Stimulated activated CD4-positive, alpha-beta T cell treated with anti-CD3 and anti-CD28 coated beads, Interleukin-4, amount 100 ng/mL, for 24 hours (primary cell): ENCODE measurements around the gene ZFP64.
A peak's percentile ranks its signal among the peaks of the same experiment; 100 is the strongest.
"Not testable (repeated sequence)": the region's sequence is repeated elsewhere in the genome, so short reads cannot be mapped to it uniquely, and the experiment has no call there.

Experiments
- DNase-seq: peaks from one replicate; pipeline ENCODE4 v3.0.0-alpha.2; 2020

Gene ZFP64

DNA sequence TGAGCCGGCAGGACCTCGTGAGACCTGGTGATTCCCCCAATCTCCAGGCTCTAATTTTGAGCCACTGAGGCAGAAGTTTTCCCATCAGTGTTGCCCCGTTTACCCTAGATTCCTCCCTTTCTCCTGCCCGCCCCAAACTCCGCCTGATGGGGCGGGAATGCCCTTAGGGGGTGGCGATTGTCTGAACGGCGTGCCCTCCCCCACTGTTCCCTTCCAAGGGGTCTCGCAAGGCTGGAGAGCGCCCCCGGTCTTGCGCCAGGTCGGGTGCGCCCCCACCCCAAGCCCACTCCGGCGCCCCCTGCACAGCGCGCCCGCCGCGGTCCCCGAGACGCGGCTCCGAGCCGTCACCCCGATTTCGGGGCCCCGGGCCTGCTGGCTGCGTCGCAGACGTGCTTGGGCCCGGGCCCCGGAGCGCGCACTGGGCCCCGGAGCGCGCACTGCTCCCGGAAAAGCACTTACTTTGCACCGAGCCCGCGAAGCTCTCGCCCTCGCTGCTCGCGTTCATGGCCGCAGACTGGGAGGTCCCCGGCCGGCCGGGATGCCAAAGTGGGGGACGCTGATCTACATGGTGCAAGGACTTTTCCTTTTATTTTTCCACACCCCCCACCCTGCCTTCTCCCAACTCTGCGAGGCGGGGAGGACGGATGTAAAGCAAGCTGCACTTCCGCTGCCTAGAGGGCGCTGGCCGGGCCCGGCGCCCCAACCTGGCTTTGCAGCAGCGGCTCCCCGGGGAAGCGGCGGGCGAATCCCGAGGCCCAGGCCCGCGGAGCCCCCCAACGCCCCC, at the start of gene ZFP64:
Gene ZFP64, minus strand, starts transcription at position 648 of the 784 bp plus-strand sequence. Its CDS starts 143 bp downstream, at position 505.
- peak; percentile 75 for DNase-seq

DNA sequence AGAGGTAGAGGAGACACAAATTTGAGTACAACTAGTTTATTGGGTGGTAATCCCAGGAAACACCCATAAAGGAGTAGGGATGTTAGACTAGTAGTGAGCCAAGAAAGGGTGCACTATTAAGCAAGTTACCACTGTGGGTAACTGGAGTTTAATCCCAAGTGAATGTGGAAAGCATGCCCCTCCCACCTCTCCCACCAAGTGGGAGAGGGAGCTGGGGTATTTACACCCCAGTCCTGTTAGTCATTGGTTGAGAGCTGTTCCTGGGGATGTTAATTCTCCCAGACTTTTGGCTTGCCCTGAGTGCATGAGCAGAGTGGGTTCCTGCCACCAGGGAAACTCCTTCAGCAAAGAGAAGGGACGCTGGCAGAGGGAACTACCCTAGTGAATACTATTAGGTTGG, 49.2 kb upstream of the ZFP64 start:
- DNase-seq = no peak

DNA sequence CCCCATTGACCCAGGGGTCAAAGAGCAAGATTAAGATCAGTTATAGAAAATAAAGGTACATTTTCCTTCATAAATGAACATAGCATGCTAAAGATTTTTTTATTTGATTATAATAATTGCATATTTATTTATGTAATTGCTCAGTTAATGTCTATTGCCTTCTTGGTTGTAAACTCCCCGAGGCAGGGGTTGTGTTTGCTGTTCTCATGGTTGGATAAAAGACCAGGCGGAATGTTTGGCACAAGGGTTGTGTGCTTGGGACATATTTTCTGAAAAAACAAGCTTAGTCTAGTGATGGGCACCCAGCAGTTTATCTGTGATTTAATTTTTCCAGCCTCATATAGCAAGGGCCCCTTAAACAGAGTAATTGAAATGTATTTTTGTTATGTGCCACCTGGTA, 47.5 kb upstream of the ZFP64 start:
- no peak for DNase-seq

- no peak for DNase-seq
Observed at GRCh38 chr20:52236292-52236691, 44.7 kb upstream of the ZFP64 start.

DNA sequence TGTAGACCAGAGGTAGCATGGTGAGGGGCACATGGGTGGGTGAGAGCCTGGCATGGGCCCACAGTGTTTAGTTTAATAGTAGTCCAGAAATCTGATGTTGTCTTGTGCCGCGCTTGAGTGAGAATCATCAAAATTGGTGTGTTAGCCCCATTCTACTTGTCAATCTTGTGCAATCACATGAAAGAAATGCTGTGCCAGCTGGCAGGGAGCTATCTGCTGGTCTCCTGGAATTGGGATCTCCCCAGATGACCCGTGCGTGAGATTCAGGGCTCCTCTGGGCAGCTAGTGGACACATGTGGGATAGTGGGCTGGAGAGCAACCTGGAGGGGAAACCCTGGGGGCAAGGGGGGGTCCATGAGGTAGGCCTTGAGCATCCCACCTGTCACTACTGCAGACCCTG, 43.5 kb upstream of the ZFP64 start:
- no peak for DNase-seq

GRCh38 chr20:52234302-52235045, 42.9 kb upstream of the ZFP64 start:
- DNase-seq = no peak

DNA sequence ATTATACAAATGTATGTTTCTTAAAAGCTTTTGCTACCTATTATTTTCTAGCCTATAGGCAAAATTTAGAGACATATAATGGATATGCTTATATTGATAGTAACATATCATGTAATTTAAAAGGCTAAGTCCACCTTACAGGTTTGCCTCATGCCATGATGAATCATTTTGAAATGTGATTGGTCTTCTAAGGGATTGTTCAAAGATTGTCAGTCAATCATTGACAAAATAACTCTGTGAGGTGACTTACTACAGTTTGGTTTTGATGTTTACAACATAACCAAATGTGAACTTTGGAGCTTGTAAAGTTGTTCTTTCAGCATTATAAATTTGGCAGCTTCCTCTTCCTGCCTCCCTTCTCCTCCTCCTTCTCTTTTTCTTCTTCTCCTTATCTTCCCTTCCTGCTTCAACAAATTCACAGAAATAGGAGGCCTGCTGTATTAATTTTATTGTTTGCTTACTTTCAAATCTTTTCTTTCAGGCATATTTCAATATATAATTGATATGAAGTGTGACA, 39.7 kb upstream of the ZFP64 start:
- DNase-seq = no peak

DNA sequence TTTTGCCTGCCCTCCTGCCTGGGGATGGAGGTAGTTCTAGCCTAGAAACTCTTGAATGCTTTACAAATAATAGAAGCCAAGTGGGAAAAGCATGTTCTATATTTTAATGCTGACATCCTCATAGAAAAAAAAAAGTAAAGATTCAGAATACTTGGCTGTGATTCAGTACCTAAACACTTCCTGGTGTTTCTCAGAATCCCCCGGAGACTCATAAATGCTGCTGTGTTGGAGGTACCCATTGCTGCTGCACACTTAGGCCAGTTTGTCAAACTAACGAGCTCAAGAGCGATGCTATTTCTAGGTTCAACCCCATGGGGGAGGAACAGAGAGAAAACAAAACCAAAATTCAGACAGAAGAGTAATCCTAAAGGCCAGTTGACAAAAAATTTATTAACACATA, 38.8 kb upstream of the ZFP64 start:
- no peak for DNase-seq

- not testable (repeated sequence) for DNase-seq
Observed at GRCh38 chr20:52229346-52229745, 37.8 kb upstream of the ZFP64 start.

GRCh38 chr20:52226370-52226769, 34.8 kb upstream of the ZFP64 start:
- no peak for DNase-seq

DNA sequence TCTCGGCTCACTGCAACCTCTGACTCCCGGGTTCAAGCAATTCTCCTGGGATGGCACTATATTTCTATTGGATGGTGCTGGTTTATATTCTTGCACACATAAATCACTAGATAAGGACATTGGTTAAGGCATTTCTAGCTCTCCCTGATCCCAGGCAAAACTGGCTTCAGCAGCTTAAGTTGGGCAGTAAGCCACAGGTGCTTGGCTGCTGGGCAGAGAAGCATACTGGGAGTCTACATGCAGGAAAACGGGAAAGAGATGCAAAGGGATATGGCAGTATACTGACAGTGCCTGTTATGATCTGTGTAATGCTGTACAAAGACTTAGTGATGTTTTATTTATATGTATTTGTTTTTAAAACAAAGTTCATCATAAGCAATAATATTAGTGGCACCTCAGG, 33.3 kb upstream of the ZFP64 start:
- DNase-seq = no peak

GRCh38 chr20:52221362-52221761, 29.8 kb upstream of the ZFP64 start:
- DNase-seq = not testable (repeated sequence)

DNA sequence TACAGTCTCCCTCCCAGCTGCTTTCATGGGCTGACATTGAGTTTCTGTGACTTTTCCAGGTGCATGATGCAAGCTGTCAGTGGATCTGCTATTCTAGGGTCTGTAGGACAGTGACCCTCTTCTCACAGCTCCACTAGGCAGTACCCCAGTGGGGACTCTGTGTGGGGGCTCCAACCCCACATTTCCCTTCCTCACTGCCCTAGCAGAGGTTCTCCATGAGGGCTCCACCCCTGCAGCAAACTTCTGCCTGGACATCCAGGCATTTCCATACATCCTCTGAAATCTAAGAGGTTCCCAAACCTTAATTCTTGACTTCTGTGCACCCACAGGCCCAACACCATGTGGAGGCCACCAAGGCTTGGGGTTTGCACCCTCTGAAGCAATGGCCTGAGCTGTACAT, 29.3 kb upstream of the ZFP64 start:
- not testable (repeated sequence) for DNase-seq

DNA sequence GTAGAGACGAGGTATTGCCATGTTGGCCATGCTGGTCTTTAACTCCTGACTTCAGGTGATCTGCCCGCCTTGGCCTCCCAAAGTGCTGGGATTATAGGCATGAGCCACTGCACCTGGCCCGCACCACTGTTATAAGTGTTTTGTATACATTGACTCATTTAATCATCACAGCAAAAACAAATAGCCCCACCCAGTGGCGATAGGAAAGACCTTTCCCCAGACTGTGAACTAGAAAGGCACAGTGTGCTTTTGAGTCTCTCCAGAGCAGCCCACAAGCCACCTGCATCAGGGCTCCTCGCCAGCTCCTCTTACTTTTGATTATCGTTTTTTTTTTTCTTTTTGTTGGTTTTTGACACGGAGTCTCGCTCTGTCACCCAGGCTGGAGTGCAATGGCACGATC, 27.9 kb upstream of the ZFP64 start:
- no peak for DNase-seq

DNA sequence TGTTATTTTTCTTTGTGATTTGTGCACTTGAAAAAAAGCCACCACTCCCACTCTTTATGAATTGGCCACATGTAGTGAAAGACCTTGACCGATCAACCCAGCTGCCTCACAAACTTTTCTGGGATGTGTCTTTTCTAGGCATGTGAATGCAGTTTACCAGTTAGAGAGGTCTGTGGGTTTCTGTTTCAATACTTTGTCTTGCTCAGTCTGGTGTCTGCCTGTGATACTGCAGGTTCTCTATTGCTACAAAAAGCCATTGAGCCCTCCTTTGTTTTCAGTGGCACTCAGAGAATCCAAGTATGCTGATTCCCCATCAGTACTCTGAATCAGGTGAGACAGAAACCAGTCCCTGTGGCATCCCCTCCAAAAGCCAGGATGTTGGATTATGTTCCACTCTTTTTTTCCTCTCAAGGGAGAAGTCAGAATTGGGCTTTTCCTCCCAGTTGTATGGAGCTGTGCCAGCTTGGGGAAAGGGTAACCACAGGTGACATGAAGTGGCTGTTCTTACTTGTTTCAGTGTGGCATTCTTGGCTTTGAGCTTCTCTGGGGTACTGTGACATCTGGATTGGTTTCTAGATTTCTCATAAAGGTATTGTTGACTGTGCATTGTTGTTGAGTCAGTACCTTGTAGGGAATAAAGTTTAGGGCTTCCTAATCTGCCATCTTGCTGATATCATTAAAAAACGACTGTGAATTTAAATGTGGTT, 26.3 kb upstream of the ZFP64 start:
- DNase-seq = no peak

- no peak for DNase-seq
Observed at GRCh38 chr20:52213995-52214394, 22.4 kb upstream of the ZFP64 start.

- DNase-seq = no peak
Observed at GRCh38 chr20:52212943-52213342, 21.4 kb upstream of the ZFP64 start.

DNA sequence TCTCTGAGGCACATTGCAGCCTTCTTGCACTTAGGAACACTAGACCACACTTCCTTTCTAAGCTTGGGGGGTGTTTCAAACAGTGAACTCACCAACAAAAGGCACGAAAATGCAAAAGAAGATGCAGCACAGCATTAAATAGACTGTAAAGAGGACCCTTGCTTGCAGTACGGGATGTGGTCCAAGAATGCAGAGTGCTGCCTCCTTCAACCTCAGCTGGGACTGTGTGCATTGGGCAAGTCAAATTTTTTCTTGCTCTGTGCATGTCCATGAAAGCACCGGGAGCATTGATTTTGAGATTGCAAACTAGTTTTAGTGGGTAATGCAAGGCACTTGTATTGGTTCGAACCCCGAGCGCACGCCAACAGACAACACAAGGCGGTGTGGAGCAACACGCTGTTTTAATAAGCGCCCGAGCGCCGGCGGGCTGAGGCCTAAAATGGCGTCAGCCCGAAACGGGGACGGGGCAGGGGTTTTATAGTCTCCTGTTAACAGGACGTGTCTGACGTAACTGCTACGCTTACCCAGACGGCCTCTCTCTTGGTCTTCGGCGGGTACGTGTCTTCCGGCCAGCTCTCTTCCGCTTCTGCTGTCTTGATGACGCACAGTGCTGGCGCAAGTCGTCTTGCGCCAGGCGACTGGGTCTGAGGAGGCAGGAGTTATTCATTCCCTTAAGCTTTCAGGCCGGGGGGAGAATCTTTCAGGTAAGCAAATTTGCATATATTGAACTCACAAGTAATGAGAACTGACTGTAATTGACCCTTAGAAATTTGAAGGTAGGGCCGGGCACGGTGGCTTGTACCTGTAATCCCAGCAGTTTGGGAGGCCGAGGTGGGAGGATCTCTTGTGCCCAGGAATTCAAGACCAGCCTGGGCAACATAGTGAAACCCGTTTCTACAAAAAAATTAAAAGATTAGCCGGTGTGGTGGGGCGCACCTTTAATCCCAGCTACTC, 18.7 kb upstream of the ZFP64 start:
- DNase-seq = no peak

- no peak for DNase-seq
Observed at GRCh38 chr20:52209154-52209571, 17.6 kb upstream of the ZFP64 start.

DNA sequence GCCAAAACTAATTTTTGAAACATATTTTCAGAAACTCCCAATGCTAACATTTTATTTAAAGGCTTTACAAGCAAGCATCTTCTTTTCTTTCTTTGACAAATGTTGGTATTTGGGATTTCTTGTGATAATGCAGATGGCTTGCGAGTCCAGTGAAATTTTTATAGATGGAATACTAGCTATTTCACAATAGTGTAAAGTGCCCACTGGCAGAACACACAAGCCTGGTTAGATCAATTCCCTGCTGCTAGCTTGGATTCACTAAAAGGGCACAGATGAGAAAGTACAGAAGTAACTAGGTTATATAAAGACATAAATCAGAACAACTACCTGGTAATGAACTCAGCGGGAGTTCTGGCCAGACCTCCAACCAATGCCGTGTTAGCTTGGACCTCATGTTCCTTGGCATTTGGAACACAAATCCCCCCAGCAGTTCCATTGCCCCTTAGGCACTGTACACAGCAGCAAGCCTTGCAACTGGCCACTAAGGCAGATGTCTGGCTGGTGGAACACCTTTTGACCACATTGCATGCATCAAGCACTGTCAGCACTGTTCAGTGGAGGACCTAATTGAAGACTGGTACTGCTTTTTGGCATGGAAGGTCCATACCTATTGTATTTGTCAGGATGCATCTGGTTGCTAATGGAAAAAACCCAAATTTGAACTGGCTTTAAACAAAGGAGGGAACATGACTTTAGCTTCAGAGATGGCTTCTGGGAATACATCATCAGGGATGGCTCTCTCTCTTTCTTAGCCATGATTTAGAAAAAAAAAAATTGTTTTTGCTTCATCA, 15.6 kb upstream of the ZFP64 start:
- DNase-seq = no peak

DNA sequence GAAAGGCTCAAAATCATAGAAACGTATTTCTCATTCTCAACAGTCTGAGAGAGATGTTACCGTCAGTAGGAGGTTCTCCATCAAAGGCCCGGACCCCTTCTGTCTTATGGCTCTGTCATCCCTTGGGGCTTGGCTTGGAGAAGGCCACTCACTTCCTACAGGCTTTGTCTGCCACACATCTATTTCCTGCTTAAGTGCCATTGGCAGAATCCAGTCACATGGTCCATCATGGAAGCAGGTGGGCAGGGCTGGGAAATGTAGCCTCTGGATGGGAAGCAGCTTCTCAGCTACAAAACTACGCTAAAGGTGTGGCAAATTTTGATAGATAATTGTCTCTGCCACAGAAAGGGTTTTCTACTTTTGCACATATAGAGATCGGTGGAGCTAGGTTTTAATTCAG, 12.6 kb upstream of the ZFP64 start:
- DNase-seq = no peak
